Body of pancreas (tissue), 4 donors: ENCODE measurements around the gene RARB. TPM values are rescaled to one million over a fixed set of nuclear protein-coding genes. Genes with fewer than 3 reads are reported as not detected.

Experiments
- ATAC-seq: fragments of 150-250 bp; one replicate; pipeline ENCODE4 v1.9.1; 2016
- DNase-seq, 4 donors: peaks; one replicate each; pipeline ENCODE4 v3.0.0-alpha.2; 2019
- H3K27ac ChIP-seq, 4 donors: fragments of 200-600 bp; sonication (generic); 1 replicate in 3 of 4; 2 replicates in 1 of 4; pipeline versions ENCODE4 v1.5.1 to v1.6.1; 2016 to 2019; ENCODE audit warnings: mild to moderate bottlenecking in 1 of 4, mixed read lengths in 1 of 4, moderate library complexity in 1 of 4
- H3K27me3 ChIP-seq, 2 donors: fragments of 200-600 bp; sonication (generic); one replicate each; pipeline ENCODE4 v1.6.0; 2016; ENCODE audit warnings: mild to moderate bottlenecking in 1 of 2
- H3K36me3 ChIP-seq, 2 donors: fragments of 200-600 bp; sonication (generic); replicated peaks in 1 of 2; 2 replicates each; pipeline ENCODE4 v1.5.1; 2016; ENCODE audit warnings: low read depth in 2 of 2; ENCODE audit not compliant: insufficient read depth in 1 of 2
- H3K4me1 ChIP-seq: fragments of 200-600 bp; sonication (generic); one replicate; pipeline ENCODE4 v1.6.0; 2016
- H3K4me3 ChIP-seq, 2 donors: fragments of 200-600 bp; sonication (generic); 1 replicate in 1 of 2; 2 replicates in 1 of 2; pipeline ENCODE4 v1.5.1; 2016 to 2019
- H3K9me3 ChIP-seq, 3 donors: fragments of 200-600 bp; sonication (generic); 1 replicate in 2 of 3; 2 replicates in 1 of 3; pipeline ENCODE4 v1.5.1; 2016
- POLR2A ChIP-seq, 3 donors: fragments of 450-650 bp; IDR thresholded peaks; one replicate each; pipeline ENCODE4 v1.6.1; 2016; ENCODE audit warnings: antibody characterized with exemption in 3 of 3, mild to moderate bottlenecking in 2 of 3
- WGBS, 2 donors: methylation state at CpG; one replicate each; pipeline ENCODE4 v1.1.5; 2017; 5-methylcytosine and 5-hydroxymethylcytosine counted together
- intact Hi-C: fragments of 100-400 bp; cut with DNase I; formaldehyde crosslinking; loops from one replicate; pipeline ENCODE4 v1.15.1; 2023
- total RNA-seq, 2 donors: library from RNA; depleted of rRNA; stranded (reverse); fragments of >200 nt; gene quantifications; one replicate each; pipeline ENCODE4 v1.1.0, GENCODE V29; 2016
- TF ChIP-seq, protein P1 (sequence below), 7 experiments: fragments of 450-650 bp in 4 of 7; fragments of 200-600 bp in 3 of 7; sonication (generic) in 3 of 7; IDR thresholded peaks; one replicate each; pipeline ENCODE4 v1.5.1; 2016 to 2019; ENCODE audit warnings: antibody characterized with exemption in 7 of 7

The RARB gene
- total RNA-seq, 2 donors from 2014 or later, result 1.8 to 3.0 TPM

DNA sequence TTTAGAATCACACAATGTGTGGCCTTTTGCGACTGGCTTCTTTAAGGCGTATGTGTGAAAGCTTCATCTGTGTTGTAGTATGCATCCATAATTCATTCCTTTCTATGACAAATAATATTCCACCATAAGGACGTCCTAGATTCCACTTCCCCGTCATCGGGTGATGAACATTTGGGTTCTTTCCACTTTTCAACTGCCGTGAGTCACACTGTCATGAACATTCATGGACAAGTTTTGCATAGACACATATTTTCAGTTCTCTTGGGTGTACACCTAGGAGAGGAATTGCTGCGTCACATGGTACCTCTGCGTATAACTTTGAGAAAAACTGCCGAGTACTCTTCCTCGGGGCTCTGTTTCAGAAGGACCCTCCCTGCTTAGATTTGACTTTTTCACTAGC, 139.3 kb downstream of the RARB start:
- 86 to 88% methylated on average over 10 of the region's 10 CpGs for WGBS, 2 donors
- no peaks in the 10 kb centered on the region for H3K27me3 ChIP-seq
- H3K4me1 ChIP-seq, result no peaks in the 10 kb centered on the region
- no peaks in the 10 kb centered on the region for H3K9me3 ChIP-seq
- intact Hi-C loops, result no loop called here
- H3K27ac ChIP-seq, result no peak overlapping the region
- no peak for DNase-seq
- no peak overlapping the region for H3K4me3 ChIP-seq
- no peaks in the 10 kb centered on the region for H3K36me3 ChIP-seq
- no peak for ATAC-seq
- TF ChIP-seq, protein P1, sequence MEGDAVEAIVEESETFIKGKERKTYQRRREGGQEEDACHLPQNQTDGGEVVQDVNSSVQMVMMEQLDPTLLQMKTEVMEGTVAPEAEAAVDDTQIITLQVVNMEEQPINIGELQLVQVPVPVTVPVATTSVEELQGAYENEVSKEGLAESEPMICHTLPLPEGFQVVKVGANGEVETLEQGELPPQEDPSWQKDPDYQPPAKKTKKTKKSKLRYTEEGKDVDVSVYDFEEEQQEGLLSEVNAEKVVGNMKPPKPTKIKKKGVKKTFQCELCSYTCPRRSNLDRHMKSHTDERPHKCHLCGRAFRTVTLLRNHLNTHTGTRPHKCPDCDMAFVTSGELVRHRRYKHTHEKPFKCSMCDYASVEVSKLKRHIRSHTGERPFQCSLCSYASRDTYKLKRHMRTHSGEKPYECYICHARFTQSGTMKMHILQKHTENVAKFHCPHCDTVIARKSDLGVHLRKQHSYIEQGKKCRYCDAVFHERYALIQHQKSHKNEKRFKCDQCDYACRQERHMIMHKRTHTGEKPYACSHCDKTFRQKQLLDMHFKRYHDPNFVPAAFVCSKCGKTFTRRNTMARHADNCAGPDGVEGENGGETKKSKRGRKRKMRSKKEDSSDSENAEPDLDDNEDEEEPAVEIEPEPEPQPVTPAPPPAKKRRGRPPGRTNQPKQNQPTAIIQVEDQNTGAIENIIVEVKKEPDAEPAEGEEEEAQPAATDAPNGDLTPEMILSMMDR (IDR thresholded peaks at IDR 0.05), result no peak
- no peak for TF ChIP-seq POLR2A (IDR thresholded peaks at IDR 0.05)

DNA sequence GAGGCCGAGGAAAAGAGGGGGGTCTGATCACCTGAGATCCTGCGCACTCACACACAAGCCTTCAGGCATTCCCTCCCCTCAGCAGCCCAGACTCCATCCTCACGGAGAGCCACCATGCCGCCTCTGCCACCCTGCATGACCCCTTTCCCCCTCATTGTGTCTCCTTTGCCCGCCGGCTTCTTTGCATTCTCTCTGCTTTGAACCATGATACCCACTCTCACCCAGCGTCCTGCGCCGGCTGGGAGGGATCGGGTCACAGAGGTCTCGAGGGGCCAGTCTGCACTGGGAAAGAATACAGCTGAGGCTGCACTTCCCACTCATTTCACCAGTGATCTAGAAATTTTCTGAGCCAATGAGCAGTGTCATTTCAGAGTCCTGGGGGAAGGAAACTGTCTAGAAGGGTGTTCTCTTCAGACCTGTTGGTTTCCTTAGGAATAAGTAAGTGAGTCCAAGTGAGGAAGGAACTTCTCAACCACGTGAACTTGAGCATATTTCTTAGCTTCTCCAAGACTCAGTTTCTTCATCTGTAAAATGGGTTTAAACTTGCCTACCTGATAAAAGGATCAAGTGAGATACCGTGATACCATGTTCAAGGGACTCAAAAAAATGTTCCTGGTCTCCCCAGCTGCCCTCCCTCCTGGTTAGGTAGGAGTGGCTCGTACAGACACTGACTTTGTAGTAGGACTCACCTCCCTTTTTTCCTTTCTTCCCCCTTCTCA, 139.9 kb downstream of the RARB start:
- Histone ChIP-seq H3K9me3 (no peaks in the 10 kb centered on the region), H3K36me3 (no peaks in the 10 kb centered on the region), H3K4me3 (no peak overlapping the region), H3K4me1 (no peaks in the 10 kb centered on the region), H3K27ac (no peak overlapping the region), H3K27me3 (no peaks in the 10 kb centered on the region)
- TF ChIP-seq, protein P1 (IDR thresholded peaks at IDR 0.05), result no peak
- TF ChIP-seq POLR2A (IDR thresholded peaks at IDR 0.05), result no peak
- DNase-seq (no peak), ATAC-seq (no peak)
- 89 to 92% methylated on average over 13 to 14 of the region's 14 CpGs for WGBS, 2 donors
- intact Hi-C loops, result no loop called here

DNA sequence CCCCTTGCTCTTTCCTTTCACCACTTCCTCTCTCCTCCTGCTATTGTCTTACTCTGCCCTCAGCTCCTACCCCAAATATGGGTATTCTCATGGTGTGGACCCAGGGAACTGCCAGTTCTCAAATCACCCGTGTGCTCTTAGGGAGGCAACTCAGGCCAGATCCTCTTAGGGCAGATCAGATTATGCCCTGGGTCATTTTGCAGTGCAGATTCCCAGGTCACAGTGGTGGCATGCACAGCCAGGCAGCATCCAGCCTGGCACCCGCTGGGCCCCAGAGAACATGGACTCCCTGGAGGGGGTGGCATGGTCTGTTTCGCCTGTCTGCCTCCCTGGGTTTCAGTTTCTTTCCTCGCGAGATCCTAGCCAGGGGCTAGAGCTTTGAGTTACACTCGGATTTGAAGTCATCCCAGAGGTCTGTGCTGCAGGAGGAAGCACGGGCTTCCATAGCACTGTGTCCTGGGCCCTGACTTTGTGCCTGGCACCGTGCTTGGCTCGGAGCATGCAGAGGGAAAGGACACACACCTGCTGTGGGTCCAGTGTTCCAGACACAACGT, 140.5 kb downstream of the RARB start:
- no peaks in the 10 kb centered on the region for H3K27me3 ChIP-seq
- TF ChIP-seq POLR2A (IDR thresholded peaks at IDR 0.05), result no peak
- TF ChIP-seq, protein P1 (IDR thresholded peaks at IDR 0.05), result no peak
- intact Hi-C loops, result no loop called here

DNA sequence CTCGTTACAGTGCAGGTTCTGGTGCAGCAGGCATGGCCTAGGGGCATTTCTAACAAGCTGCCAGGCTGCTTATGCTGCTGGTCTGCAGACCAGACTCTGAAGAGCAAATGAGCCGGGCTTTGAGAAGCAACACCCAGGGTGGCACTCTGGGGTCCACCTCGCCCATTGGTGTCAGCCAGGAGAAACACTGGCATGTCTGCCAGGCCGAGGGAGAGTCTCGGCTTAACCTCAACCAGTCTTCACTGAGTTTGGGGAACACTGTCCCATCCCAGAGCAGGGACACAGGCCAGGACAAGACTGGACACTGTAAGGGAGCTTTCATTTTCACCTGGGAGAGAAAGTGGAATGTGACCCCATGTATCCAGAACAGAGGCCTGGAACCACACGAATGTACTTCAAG, 143.2 kb downstream of the RARB start:
- DNase-seq, result no peak
- no peak overlapping the region for H3K27ac ChIP-seq
- peak; percentile 9 for ATAC-seq
- H3K27me3 ChIP-seq, result no peaks in the 10 kb centered on the region
- no peaks in the 10 kb centered on the region for H3K4me1 ChIP-seq
- TF ChIP-seq, protein P1 (IDR thresholded peaks at IDR 0.05), result no peak
- no peak for TF ChIP-seq POLR2A (IDR thresholded peaks at IDR 0.05)
- intact Hi-C loops, result no loop called here
- no peaks in the 10 kb centered on the region for H3K36me3 ChIP-seq
- H3K4me3 ChIP-seq, result no peak overlapping the region
- H3K9me3 ChIP-seq, result no peaks in the 10 kb centered on the region
- WGBS, 2 donors, result 79 to 92% methylated on average over 6 of the region's 6 CpGs

More for the DNA sequence above, 140.5 kb downstream of the RARB start:
- WGBS, 2 donors, result 90 to 93% methylated on average over 4 to 10 of the region's 10 CpGs
- Histone ChIP-seq H3K4me3 (no peak overlapping the region), H3K36me3 (no peaks in the 10 kb centered on the region), H3K27ac (no peak overlapping the region), H3K4me1 (no peaks in the 10 kb centered on the region), H3K9me3 (no peaks in the 10 kb centered on the region)
- no peak for ATAC-seq
- DNase-seq, result no peak

DNA sequence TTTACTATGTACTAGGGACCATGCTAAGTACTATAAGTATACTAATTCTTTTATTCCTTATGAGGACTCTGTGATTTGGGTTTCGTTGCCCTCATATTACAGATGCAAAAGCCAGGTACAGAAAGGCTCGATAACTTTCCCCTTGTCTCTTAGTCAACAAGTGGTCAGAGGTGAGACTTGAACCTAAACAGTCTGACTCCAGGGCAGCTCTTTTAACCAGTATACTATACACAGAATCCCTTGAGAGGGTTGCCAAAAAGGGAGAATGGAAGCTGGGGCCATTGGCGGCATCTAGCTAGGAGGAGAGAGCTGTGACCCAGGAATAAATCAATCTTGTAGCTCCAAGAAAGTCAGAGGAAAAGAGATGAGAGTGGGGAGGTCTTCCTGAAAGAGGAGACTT, 144.3 kb downstream of the RARB start:
- Histone ChIP-seq H3K36me3 (no peaks in the 10 kb centered on the region), H3K27ac (no peak overlapping the region), H3K4me3 (no peak overlapping the region), H3K27me3 (no peaks in the 10 kb centered on the region), H3K4me1 (no peaks in the 10 kb centered on the region), H3K9me3 (no peaks in the 10 kb centered on the region)
- 92 to 93% methylated on average over 3 of the region's 3 CpGs for WGBS, 2 donors
- ATAC-seq (no peak), DNase-seq (no peak)
- intact Hi-C loops, result no loop called here
- no peak for TF ChIP-seq POLR2A (IDR thresholded peaks at IDR 0.05)
- TF ChIP-seq, protein P1 (IDR thresholded peaks at IDR 0.05), result no peak
